D341Med (cell line): ENCODE measurements around the gene TRIM43B.
"Not testable (repeated sequence)": the region's sequence is repeated elsewhere in the genome, so short reads cannot be mapped to it uniquely, and the experiment has no call there.

Experiments
- DNase-seq: peaks from one replicate; pipeline ENCODE4 v3.0.0; 2012; ENCODE audit warnings: low spot score

TRIM43B gene

DNA sequence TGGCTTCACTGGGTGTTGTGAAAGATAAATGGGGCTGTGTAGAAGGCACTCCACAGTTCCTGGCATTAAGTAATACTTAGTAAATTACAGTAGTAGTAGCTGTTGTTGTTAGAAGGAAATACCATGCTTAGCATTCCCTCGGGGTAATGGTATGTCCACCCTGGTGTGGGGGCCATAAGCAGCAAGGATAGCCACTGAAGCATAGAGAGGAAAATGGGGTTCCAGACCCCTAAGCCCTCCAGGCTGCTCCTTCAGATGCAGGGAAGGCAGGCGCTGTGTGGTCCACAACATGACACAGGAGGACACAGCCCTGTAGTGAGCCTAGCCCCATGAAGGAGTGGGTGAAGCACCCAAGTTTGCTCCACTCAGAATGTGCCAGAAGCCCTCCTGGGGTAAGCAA lies 50.6 kb downstream of the TRIM43B start:
- not testable (repeated sequence) for DNase-seq

DNA sequence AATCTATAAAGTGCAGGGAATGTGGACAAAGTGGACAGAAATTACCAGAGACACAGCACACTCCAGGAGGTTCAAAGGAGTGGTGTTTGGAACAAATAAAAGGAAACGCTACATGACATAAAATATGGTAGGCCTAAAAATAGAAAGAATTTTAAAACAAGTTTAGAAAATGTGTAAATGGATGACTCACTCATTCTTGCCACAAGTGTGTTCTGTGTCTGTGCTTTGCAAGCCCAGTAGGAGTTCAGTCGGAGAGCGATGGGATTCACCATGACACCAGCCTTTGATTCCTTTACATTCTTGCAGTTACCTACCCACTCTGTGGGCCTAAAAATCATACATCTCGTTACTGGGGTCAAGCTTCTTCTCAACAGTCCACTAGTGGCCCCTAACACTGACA lies 51.2 kb downstream of the TRIM43B start:
- not testable (repeated sequence) for DNase-seq

GRCh38 chr2:95429748-95430467 lies 54.6 kb downstream of the TRIM43B start:
- not testable (repeated sequence) for DNase-seq

- not testable (repeated sequence) for DNase-seq
These were observed 57.2 kb downstream of the TRIM43B start for GRCh38 chr2:95427196-95427867.
